GM21717 (cell line): ENCODE results near the gene SLC1A2.

Source experiments
- ATAC-seq: cut with Tn5 transposase; IDR thresholded peaks from one replicate; pipeline ENCODE4 v1.9.1; 2021; ENCODE audit warnings: mild to moderate bottlenecking, moderate library complexity; ENCODE audit not compliant: unreplicated experiment

The SLC1A2 gene

DNA sequence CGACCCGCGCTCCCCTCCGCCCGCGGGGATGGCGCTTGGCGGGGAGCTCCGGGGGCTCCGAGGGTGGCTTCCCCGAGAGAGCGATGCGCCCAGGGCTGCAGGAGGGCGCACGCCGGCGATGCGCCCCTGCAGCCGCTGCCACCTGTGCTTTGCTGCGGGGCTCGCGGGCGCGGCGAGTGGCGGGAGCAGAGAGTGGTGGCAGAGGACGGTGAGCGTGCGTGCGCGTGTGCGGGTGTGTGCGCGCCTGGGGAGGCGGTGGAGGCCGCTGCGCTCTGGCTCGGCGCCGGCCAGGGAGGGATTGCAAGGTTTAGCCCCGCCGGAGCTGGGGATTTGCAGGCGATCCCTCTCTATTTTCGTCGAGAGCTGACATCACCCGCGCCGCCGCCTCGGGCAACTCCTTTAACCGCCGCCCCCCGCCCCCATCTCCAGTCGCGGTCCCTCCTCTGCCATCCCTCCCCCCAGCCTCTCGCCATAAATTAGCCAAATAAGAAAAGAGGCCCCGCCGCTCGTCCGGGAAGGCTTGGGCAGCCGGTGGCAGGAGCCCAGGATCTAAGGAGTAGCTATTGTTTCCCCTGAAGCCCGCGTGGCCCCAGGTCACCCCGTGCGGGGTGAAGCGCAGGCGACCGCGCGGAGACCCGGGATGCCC, at the start of gene SLC1A2:
SLC1A2 (minus strand) TSS at position 375 of the 646 bp plus-strand sequence. CDS start 592 bp downstream, outside the sequence.
- ATAC-seq = no peak

- no peak for ATAC-seq
These were observed 46.7 kb upstream of the SLC1A2 start for GRCh38 chr11:35466058-35466457.

GRCh38 chr11:35464308-35464707, 45.0 kb upstream of the SLC1A2 start:
- ATAC-seq = no peak

DNA sequence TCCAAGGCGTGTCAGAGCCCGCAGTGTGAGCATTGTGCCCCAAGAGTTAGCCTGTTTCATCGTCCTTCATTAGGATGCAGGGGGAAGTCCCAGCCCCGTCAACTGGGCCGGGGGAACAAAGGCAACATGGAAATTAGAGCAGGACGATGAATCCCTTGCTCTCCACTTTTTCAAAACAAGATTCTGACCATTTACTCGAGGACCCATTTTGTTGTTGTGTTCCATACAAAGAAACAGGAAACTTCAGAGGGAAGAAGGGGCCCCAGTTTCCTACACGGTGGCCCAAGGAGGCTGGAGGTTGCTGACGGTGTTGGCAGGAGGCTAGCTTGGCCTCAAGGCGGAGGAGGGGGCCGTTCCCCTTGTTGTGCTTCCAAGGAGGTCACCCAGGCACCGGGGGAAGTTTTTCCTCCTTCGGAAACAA, 44.0 kb upstream of the SLC1A2 start:
- ATAC-seq = no peak

DNA sequence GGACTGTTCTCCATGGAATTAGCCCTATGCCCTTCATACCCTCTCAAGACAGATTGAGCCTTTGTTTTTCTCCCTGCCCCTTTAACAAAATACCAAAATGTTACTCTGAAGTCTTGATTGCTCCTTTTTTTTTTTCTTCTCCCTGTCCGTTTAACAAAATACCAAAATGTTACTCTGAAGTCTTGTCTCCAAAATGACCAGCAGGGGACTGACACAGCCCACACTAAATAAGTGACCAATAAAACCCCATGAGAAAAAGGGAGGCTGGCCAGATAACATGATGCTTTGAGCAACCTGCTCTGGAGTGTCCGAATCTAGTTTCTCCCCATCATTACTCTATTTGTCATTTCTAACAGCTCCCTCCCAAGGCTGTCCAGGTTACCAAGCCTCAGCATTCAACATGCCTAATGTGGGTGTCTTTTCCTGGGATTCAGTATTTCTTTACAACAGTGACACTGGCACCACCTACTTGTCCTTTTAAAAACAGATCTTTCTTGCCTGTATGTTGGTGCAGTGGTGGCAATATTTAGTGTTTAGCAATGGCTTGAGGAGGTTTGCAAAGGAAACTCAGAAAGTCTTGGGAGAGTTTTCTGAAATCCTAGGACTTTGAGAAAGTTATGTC, 42.7 kb upstream of the SLC1A2 start:
- ATAC-seq = no peak

GRCh38 chr11:35459489-35459888, 40.1 kb upstream of the SLC1A2 start:
- no peak for ATAC-seq

DNA sequence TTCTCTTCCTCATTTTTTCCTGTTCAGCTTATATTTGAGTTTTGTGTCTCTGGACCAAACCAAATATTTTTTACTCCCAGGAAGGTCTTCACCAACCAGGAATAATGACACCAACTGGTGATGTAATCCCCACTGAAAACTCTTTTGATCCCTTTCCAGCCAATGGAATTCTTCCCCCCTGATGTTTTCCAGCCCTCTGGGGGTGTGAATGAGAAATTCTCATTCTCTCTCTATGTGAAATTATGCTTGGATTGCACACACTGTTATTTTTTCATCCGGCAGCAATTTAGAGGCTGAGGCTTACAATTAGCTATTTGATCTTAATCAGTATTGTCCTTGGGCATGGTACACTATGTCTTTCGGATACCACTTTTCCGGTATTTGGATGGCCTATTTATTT, 39.5 kb upstream of the SLC1A2 start:
- ATAC-seq = no peak

DNA sequence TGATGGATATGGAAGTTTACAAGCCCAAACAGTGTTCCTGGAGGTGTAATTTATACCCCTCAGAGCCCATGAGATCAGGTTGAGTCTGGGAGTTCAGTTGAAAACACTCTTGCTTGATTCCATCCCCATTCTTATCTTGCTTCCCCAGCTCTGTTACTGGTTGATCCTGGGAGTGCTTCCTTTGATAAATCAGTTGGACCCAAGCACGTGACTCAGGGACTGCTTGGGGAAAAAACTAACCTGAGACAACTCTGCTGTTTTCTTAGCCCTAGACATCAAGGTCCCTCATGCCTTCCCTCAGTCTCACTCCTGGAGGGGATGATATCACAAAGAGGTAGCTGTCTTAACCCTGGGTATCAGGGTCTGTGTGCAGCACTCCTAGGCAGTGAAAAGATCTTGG, 35.0 kb upstream of the SLC1A2 start:
- no peak for ATAC-seq

DNA sequence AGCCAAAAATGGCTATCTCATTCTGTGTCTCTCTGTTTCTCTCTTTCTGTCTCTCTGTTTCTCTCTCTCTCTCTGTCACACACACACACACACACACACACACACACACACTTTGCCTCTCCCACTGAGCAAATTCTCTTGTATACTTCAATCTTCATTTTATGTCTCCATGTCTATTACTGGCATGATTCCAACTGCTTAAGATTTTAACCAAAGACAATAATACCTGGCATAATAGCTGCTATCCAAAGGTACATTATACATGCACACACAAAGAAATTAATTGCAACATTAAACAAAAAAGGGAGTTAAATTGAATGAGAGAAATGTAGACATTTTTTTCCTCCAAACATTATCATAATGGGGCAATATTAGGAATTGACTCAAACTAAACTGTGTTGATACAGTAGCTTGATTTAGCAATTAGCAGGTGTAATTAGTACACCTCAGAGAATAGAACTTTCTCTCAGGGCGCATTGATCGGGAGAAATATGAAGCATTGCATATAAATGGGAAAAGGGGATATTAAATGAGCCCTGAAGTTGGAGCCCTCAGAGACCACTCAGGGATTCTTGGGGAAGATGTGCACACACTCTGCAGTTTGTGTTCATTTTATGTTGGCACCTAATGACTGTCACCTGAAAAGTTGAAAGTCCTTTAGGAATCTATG, 17.4 kb upstream of the SLC1A2 start:
- no peak for ATAC-seq

DNA sequence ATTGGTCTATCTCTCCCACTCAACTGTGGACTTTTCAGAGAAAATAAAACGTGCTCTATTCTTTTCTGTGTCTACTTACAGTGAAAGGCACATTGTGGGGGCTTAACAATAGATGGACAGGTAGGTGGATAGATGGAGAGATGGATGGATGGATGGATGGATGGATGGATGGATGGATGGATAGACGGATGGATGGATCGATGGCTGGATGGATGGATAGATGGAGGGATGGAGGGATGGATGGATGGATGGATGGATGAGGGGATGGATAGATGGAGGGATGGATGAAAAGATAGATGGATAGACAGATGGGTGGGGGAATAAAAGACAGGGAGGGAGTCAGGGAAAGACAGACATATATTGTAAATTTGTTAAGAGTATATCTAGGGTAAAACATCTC, 14.2 kb upstream of the SLC1A2 start:
- ATAC-seq = no peak

- ATAC-seq = no peak
These were observed 13.1 kb upstream of the SLC1A2 start for GRCh38 chr11:35432464-35432863.

DNA sequence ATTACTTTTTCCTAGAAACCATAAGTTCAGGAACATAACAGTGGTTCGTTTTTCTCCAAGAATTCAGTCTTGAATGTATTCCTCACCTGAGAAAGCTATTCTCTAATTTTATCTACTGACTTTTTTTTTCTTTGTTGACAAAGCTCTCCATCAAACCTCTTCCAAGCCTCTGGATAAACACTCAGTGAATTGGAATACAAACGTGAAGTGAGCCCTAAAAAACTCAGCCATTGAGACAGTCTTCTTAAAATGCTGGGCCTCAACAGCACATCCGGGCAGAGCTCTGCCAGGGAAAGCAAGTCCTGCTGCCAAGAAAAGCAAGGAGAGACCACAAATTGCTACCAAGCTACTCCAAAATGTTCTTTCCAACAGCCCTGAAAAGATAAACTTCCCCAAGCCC, 7.7 kb upstream of the SLC1A2 start:
- ATAC-seq = no peak

- no peak for ATAC-seq
These were observed 7.0 kb upstream of the SLC1A2 start for GRCh38 chr11:35426351-35426750.

- ATAC-seq = no peak
These were observed 6.3 kb upstream of the SLC1A2 start for GRCh38 chr11:35425603-35426212.

- ATAC-seq = no peak
These were observed 5.0 kb upstream of the SLC1A2 start for GRCh38 chr11:35424157-35424940.

DNA sequence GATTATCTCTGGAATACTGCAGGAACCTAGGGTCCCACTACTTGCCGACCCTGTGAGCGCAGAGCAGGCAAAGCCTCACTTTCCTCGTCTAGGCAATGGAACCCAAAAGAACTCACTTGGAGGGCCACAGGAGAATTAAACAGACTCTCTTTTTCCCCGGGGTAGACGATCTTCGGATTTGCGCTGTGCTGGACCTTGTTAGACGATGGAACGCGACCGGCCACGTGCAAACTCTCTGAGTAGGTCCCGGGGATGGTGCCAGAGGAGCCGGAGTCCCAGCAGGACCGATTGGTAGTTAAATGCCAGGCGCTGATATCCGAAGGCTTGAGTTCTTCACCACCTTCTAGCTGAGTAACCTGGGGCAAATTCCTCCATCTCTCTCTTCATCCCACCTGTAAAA, 1.0 kb upstream of the SLC1A2 start:
- no peak for ATAC-seq

DNA sequence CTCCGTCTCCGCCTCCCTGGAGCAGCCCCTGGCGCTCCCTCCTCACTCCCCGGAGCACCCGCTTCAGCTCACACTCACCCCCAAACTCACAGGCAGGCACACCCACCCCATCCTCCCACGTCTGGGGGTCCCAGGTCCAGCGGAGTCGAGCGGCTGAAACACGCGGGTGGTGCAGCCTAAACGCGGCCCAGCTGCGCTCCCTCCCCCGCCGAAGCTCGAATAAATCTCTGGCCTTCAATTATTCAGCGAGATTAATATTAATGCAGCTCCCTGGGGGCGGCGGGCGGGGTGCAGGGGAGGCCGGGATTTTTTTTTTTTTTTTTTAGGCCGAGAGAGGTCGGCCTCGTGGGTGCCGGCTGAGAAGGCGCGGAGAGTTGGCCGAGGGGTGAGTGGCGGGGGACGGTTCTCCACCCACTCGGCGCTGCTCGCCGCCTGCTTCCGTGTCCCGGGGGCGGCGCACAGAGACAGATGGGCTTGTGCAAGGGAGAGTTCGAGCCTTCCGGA, 524 bp upstream of the SLC1A2 start:
- ATAC-seq = no peak

DNA sequence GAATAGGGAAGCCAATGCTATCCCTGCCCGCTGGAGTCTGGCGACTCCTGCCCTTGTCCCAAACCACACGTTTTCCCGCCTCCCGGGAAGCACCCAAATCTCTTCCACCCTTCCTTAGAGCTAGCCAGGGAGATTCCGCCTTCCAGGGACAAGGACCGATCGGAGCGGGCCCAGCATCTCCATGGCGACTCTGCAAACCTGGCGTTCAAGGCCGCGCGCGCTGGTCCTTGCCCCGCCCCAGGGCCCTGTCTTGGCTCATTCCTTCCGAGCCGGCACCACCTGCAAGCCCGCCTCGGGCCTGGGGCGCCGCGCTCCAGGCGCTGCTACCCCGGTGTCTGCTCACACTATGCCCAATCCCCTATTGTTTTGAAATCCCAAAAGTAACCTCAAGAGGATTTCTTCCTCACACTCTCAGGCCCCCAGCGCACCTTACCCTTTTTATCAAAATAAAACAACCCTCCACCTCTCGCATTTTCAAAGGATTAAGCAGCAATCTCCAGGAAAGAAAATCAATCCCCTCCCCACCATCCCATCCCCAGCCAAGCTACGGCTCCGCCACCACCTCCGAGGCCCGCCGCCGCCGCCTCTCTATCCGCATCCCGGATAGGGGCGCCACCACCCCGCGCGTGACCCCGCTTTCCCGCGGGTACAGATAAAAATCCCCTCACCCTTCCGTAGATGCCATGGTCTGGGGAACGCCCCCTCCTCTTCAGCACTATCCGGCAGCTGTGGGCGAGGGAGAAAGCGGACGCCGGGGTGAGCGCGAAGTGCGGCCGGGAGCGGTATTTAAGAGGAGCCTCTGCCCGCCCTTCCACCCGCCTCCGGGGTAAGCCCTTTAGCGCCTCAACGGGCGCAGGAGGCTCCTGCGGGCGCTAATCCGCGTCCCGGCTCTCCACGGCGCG, 825 bp downstream of the SLC1A2 start:
- ATAC-seq = no peak

DNA sequence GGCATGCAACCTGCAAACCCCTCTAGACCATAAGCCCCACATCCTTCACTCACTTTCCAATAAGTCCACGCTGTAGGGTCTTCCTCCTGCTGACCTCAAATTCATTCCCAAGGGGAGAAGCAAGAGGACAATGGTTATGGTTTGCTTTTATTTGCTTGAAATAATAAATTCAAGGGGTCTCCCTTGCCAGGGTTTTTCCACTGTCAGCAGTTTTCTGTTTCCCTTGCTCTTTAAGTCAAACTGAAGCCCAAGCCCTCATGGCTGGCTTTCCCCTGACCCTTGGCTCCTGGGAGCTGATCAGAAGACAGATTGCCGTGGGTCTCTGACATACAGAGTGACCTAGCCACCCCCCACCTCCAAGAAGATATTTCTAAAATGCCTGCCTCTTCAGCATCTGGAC, 3.9 kb downstream of the SLC1A2 start:
- ATAC-seq = no peak

DNA sequence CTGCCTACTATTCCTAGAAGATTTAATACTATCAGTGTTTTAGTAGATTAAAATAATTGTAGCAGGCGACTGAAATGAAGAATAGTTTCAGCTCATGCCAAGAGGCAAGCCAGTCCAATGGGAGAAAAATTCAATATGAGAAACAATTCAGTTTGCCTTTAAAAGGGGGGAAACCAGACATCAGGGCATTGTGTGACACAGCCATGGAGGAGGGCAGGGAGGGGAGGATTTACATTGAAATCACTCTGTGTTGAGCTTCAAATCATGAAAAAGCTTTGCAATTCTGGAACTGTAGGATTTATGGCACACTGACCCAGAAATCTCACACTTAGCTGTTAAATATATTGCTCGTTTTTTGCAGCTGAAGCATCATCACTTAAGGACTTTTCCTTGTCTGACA, 4.6 kb downstream of the SLC1A2 start:
- no peak for ATAC-seq
